HEK293T (cell line): ENCODE data around the gene RND1.

Experiments
- CTCF ChIA-PET: fragments of 350-600 bp; formaldehyde crosslinking; extraction: SDS; loops from one replicate; lab custom pipeline; 2021; ENCODE audit warnings: antibody characterized with exemption, inconsistent platforms; lab: Yijun Ruan, JAX
- POLR2A ChIA-PET: fragments of 350-600 bp; formaldehyde crosslinking; extraction: SDS; loops from one replicate; lab custom pipeline; 2020; ENCODE audit warnings: antibody characterized with exemption, inconsistent platforms; lab: Yijun Ruan, JAX
- DNase-seq: peaks from one replicate; pipeline ENCODE4 v3.0.0; 2012; ENCODE audit warnings: mixed read lengths; ENCODE audit errors: extremely low spot score
- ARNT ChIP-seq: fragments of 450-650 bp; IDR thresholded peaks from 2 replicates; pipeline ENCODE4 v1.6.1; 2017; ENCODE audit warnings: mild to moderate bottlenecking
- BHLHE40 ChIP-seq: fragments of 450-650 bp; IDR thresholded peaks from 2 replicates; pipeline ENCODE4 v1.6.1; 2016; ENCODE audit warnings: mild to moderate bottlenecking, moderate library complexity, borderline replicate concordance
- CTBP1 ChIP-seq: fragments of 450-650 bp; IDR thresholded peaks from 2 replicates; pipeline ENCODE4 v1.6.1; 2016; ENCODE audit warnings: borderline replicate concordance
- ELF4 ChIP-seq: fragments of 450-650 bp; IDR thresholded peaks from 2 replicates; pipeline ENCODE4 v1.6.1; 2017; ENCODE audit warnings: antibody characterized with exemption
- FOXA1 ChIP-seq: fragments of 450-650 bp; IDR thresholded peaks from 2 replicates; pipeline ENCODE4 v1.6.1; 2016; ENCODE audit warnings: mild to moderate bottlenecking
- FOXK2 ChIP-seq: fragments of 450-650 bp; IDR thresholded peaks from 2 replicates; pipeline ENCODE4 v1.6.1; 2016; ENCODE audit warnings: mild to moderate bottlenecking
- FOXM1 ChIP-seq: fragments of 450-650 bp; IDR thresholded peaks from 2 replicates; pipeline ENCODE4 v1.6.1; 2017; ENCODE audit warnings: mild to moderate bottlenecking, borderline replicate concordance
- HDGF ChIP-seq: fragments of 450-650 bp; IDR thresholded peaks from 2 replicates; pipeline ENCODE4 v1.6.1; 2017; ENCODE audit warnings: antibody characterized with exemption, borderline replicate concordance
- L3MBTL2 ChIP-seq: fragments of 450-650 bp; conservative IDR thresholded peaks from 2 replicates; pipeline ENCODE4 v1.6.1; 2016; ENCODE audit warnings: mild to moderate bottlenecking
- LEF1 ChIP-seq: fragments of 450-650 bp; IDR thresholded peaks from 2 replicates; pipeline ENCODE4 v1.6.1; 2017; ENCODE audit warnings: mild to moderate bottlenecking, borderline replicate concordance
- NFRKB ChIP-seq: fragments of 450-650 bp; IDR thresholded peaks from 2 replicates; pipeline ENCODE4 v1.6.1; 2016; ENCODE audit warnings: mild to moderate bottlenecking, moderate library complexity
- SP1 ChIP-seq: fragments of 450-650 bp; IDR thresholded peaks from 2 replicates; pipeline ENCODE4 v1.6.1; 2017
- SUZ12 ChIP-seq: fragments of 450-650 bp; IDR thresholded peaks from 2 replicates; pipeline ENCODE4 v1.6.1; 2016; ENCODE audit warnings: mild to moderate bottlenecking
- TARDBP ChIP-seq: fragments of 450-650 bp; IDR thresholded peaks from 2 replicates; pipeline ENCODE4 v1.6.1; 2016
- ZNF384 ChIP-seq: fragments of 450-650 bp; IDR thresholded peaks from 2 replicates; pipeline ENCODE4 v1.6.1; 2016
- TF ChIP-seq, protein P1 (sequence below): fragments of 450-650 bp; IDR thresholded peaks from 2 replicates; pipeline ENCODE4 v1.6.1; 2016

The RND1 gene

DNA sequence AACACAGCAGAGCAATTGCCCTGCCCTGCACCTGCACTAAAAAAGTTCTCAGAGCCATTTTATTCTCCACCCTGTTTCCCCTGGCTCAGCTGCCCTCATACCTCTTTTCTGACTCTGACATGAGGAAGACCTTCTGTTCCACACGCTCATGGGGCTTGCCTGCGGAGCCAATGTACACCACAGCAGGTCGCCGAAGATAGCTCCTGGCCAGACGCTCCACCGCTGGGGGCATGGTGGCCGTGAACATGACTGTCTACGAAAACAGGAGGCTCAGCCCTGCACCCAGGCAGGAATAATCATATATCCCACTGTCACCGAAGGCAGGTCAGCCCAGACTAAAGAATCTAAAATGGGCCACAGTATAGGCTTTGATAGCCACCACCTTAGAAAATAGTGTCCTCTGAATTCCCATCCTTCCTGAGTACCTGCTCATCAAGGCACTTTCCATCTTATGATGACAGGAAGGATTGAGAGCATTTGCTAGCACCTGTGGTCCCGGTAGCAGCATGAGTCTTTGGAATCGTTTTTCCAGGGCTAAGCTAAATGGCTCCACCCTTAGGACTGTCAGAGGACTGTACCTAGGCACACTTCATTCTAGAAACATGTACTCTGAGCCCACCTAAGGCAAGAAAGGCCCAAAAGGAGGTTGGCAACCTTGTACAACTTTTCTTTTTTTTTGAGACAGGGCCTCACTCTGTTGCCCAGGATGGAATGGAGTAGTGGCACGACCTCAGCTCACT is 33.2 kb downstream of the RND1 start:
- DNase-seq: no peak
- ChIA-PET CTCF (no interaction called here), POLR2A (interaction anchor here (1.0 to 1.2 kb wide), 2 partner anchors 13 to 17 kb away, joined by 3 read pairs; no protein-coding TSS in a partner anchor)
- TF ChIP-seq HDGF (no peak), ARNT (no peak), FOXK2 (no peak), FOXM1 (no peak), NFRKB (no peak), BHLHE40 (no peak), SUZ12 (no peak), CTBP1 (no peak), LEF1 (no peak), L3MBTL2 (no peak), SP1 (no peak), TARDBP (no peak), ZNF384 (no peak)
- TF ChIP-seq, protein P1, sequence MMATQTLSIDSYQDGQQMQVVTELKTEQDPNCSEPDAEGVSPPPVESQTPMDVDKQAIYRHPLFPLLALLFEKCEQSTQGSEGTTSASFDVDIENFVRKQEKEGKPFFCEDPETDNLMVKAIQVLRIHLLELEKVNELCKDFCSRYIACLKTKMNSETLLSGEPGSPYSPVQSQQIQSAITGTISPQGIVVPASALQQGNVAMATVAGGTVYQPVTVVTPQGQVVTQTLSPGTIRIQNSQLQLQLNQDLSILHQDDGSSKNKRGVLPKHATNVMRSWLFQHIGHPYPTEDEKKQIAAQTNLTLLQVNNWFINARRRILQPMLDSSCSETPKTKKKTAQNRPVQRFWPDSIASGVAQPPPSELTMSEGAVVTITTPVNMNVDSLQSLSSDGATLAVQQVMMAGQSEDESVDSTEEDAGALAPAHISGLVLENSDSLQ: no peak

GRCh38 chr12:48831257-48831656 is 34.4 kb downstream of the RND1 start:
- CTCF ChIA-PET: interaction anchor here (0.8 kb wide), 1 partner anchor 22 kb away, joined by 3 read pairs; no protein-coding TSS in a partner anchor
- no peak for DNase-seq
- POLR2A ChIA-PET: interaction anchor here (1.2 kb wide), 1 partner anchor 12 kb away, joined by 3 read pairs; no protein-coding TSS in a partner anchor
- TF ChIP-seq FOXA1 (no peak), FOXM1 (no peak), BHLHE40 (no peak)

- no peak for DNase-seq
- ChIA-PET POLR2A (interaction anchor here (1.1 to 3.1 kb wide), 2 partner anchors 9 to 13 kb away, joined by 4 to 14 read pairs; no protein-coding TSS in a partner anchor), CTCF (interaction anchor here (0.5 kb wide), 1 partner anchor 134 kb away, joined by 3 read pairs; no protein-coding TSS in a partner anchor)
- TF ChIP-seq ELF4 (no peak), FOXM1 (no peak), ARNT (no peak), FOXK2 (no peak), ZNF384 (no peak)
These were observed 36.7 kb downstream of the RND1 start for GRCh38 chr12:48828841-48829575.

DNA sequence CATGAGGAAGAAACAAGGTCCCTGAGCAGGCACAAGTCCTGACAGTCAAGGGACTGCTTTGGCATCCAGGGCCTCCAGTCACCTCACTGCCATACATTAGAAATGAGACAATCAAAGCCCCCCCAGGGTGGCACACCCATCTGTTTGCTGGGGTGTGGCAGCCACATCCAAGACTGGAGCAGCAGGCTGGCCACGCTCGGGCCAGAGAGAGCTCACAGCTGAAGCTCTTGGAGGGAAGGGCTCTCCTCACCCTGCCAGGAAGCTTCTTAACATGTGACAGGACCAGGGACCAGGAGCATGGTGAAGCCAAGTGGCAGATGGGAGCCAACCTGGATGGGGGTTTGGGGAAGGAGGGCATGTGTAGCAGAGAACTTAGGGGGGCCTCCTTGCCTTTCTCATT is 37.4 kb downstream of the RND1 start:
- POLR2A ChIA-PET: interaction anchor here (1.2 to 3.1 kb wide), 2 partner anchors 12 to 22 kb away, joined by 3 to 14 read pairs; no protein-coding TSS in a partner anchor
- no peak for DNase-seq
- TF ChIP-seq LEF1 (no peak), SP1 (no peak), BHLHE40 (no peak), FOXK2 (no peak)
- CTCF ChIA-PET: no interaction called here

- CTCF ChIA-PET: interaction anchor here (1.5 to 1.9 kb wide), 2 partner anchors 12 to 25 kb away, joined by 7 to 10 read pairs; no protein-coding TSS in a partner anchor
- DNase-seq: no peak
- POLR2A ChIA-PET: interaction anchor here (1.2 to 3.1 kb wide), 2 partner anchors 11 to 22 kb away, joined by 3 to 14 read pairs; no protein-coding TSS in a partner anchor
- no peak for TF ChIP-seq FOXM1
- no peak for TF ChIP-seq HDGF
- TF ChIP-seq L3MBTL2: no peak
- no peak for TF ChIP-seq ELF4
These were observed 38.1 kb downstream of the RND1 start for GRCh38 chr12:48827513-48828096.

DNA sequence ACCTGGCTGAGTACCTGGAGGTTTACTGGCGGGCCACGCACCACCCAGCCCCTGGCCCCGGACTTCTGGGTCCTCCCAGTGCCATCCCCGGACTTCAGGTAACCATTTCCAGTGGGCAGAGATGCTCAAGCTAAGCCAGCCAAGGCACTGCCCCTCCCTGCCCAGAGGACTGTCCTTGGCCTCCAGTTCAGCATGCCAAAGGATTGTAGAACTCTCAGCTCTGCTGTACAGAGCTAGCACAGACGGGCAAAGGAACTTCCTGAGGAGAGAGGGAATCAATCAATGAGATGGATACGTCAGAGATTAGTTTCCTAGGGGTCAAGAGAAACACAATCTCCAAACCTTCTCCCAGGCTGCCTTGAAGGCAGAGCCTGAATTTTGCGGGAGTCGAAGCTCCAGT is 38.6 kb downstream of the RND1 start:
- no peak for TF ChIP-seq ZNF384
- TF ChIP-seq FOXA1: no peak
- no peak for TF ChIP-seq BHLHE40
- TF ChIP-seq ARNT: no peak
- TF ChIP-seq LEF1: no peak
- no peak for TF ChIP-seq CTBP1
- no peak for TF ChIP-seq L3MBTL2
- no peak for TF ChIP-seq HDGF
- TF ChIP-seq FOXK2: no peak
- TF ChIP-seq TARDBP: no peak
- no peak for TF ChIP-seq SP1
- TF ChIP-seq FOXM1: no peak
- ChIA-PET CTCF (interaction anchor here (0.6 to 1.9 kb wide), 4 partner anchors 12 to 170 kb away, joined by 3 to 10 read pairs (median 5); no protein-coding TSS in a partner anchor), POLR2A (interaction anchor here (1.2 to 3.1 kb wide), 3 partner anchors 11 to 25 kb away, joined by 3 to 14 read pairs (median 6); partner anchors contain the start of gene DDX23)
- no peak for DNase-seq
